Measurements from ENCODE around the gene CUL4A. TPM values are rescaled to one million over a fixed set of nuclear protein-coding genes. Genes with fewer than 3 reads are reported as not detected.
A peak's percentile ranks its signal among the peaks of the same experiment; 100 is the strongest.

The CUL4A gene
- total RNA-seq, 1 experiment from 2014 or later, result 85.9 TPM

DNA sequence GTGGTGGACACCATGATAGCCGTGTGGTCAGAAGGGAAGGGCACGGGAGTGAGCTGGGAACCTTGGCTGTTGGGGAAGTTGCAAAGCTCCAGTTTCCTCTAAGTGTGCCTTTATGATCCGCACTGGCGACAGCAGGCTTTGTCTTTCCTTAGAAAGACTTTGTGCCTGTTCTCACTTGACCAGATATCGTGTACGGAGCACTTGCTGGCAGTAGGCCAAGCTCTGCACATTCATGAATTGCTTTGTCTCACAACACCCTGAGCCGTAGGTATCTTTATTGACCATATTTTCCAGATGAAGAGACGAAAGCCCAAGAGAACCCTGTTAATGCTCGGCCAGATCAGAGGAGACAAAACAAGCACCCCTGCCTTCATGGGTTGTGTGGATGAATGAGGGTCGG lies 15.1 kb downstream of the CUL4A start:
- intact Hi-C loops (cut with micrococcal nuclease), result no loop called here
- no peak for DNase-seq (ENCODE audit: unreplicated experiment)
- CTCF ChIA-PET, result interaction anchor here (0.6 kb wide), 1 partner anchor 39 kb away, joined by 3 read pairs; no protein-coding TSS in a partner anchor
- Mint-ChIP-seq H3K27me3 (ENCODE audit: insufficient read depth, unreplicated experiment) (no peaks in the 10 kb centered on the region), H3K27ac (ENCODE audit: low read depth, unreplicated experiment) (no peak overlapping the region), H3K4me1 (ENCODE audit: insufficient read depth, unreplicated experiment) (peaks cover 4% of the 10 kb centered on the region), H3K9me3 (ENCODE audit: unreplicated experiment) (no peaks in the 10 kb centered on the region), H3K36me3 (ENCODE audit: insufficient read depth, unreplicated experiment) (peaks cover 94% of the 10 kb centered on the region), H3K4me3 (ENCODE audit: unreplicated experiment) (no peak overlapping the region)
- POLR2A ChIA-PET, result no interaction called here
- TF ChIP-seq, protein P1, sequence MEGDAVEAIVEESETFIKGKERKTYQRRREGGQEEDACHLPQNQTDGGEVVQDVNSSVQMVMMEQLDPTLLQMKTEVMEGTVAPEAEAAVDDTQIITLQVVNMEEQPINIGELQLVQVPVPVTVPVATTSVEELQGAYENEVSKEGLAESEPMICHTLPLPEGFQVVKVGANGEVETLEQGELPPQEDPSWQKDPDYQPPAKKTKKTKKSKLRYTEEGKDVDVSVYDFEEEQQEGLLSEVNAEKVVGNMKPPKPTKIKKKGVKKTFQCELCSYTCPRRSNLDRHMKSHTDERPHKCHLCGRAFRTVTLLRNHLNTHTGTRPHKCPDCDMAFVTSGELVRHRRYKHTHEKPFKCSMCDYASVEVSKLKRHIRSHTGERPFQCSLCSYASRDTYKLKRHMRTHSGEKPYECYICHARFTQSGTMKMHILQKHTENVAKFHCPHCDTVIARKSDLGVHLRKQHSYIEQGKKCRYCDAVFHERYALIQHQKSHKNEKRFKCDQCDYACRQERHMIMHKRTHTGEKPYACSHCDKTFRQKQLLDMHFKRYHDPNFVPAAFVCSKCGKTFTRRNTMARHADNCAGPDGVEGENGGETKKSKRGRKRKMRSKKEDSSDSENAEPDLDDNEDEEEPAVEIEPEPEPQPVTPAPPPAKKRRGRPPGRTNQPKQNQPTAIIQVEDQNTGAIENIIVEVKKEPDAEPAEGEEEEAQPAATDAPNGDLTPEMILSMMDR (IDR thresholded peaks at IDR 0.05; ENCODE audit: unreplicated experiment), result no peak
- BruUV-seq (replicated peaks), result no TSS peak

DNA sequence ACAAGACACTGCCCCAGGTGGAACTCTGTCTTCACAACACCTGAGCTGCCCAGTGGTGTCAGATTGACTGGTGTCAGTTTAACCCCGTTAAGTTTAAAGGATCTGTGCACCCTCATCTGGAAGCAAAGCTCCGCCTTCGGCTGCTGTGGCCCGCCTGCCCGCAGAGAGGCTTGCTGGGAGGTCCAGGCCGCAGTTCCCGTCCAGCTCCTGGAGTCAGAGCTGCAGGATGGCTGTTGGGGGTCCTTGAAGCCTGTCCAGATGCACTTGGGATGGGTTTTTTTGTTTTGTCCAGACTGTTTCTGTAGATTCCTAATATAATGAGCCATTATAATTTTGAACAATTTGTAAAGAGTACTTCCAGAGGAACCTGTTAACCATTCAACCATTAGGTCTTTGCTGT lies 16.1 kb downstream of the CUL4A start:
- H3K9me3 Mint-ChIP-seq (ENCODE audit: unreplicated experiment), result no peaks in the 10 kb centered on the region
- DNase-seq (ENCODE audit: unreplicated experiment), result no peak
- H3K27me3 Mint-ChIP-seq (ENCODE audit: insufficient read depth, unreplicated experiment), result no peaks in the 10 kb centered on the region
- intact Hi-C loops (cut with micrococcal nuclease), result no loop called here
- TF ChIP-seq, protein P1 (IDR thresholded peaks at IDR 0.05; ENCODE audit: unreplicated experiment), result no peak
- ChIA-PET POLR2A (no interaction called here), CTCF (interaction anchor here (0.7 to 1.5 kb wide), 3 partner anchors 32 to 283 kb away, joined by 3 to 4 read pairs (median 4); no protein-coding TSS in a partner anchor)
- no peak overlapping the region for H3K4me3 Mint-ChIP-seq (ENCODE audit: unreplicated experiment)
- peaks cover 94% of the 10 kb centered on the region for H3K36me3 Mint-ChIP-seq (ENCODE audit: insufficient read depth, unreplicated experiment)
- no TSS peak for BruUV-seq (replicated peaks)
- peaks cover 4% of the 10 kb centered on the region for H3K4me1 Mint-ChIP-seq (ENCODE audit: insufficient read depth, unreplicated experiment)
- peak overlapping the region; percentile 49 for H3K27ac Mint-ChIP-seq (ENCODE audit: low read depth, unreplicated experiment)

DNA sequence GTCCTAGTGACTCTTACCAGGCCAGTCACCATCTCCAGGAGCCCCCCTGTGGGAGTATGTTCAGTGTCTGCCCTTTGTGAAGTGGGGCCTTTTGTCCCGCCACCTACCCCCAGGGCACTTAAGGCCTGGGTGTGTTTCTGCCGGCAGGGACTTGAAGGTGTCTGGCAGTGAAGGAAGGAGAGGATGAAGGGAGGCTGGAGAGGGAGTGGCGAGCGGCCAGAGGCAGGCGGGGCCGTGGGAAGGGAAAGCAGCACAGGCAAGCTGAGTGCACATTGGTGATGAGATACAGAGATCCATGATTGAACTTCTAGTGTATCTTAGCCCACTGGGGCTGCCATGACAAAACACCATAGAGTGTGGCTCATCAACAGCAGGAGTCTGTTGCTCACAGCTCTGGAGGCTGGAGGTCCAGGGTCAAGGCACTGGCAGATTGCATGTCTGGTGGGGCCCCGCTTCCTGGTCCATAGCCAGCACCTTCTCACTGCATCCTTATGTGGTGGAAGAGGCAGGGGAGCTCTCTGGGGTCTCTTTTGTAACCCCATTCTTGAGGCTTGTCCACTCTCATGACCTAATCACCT lies 17.5 kb downstream of the CUL4A start:
- TF ChIP-seq, protein P1 (IDR thresholded peaks at IDR 0.05; ENCODE audit: unreplicated experiment), result no peak
- Mint-ChIP-seq H3K9me3 (ENCODE audit: unreplicated experiment) (no peaks in the 10 kb centered on the region), H3K4me1 (ENCODE audit: insufficient read depth, unreplicated experiment) (peaks cover 1% of the 10 kb centered on the region), H3K4me3 (ENCODE audit: unreplicated experiment) (no peak overlapping the region), H3K36me3 (ENCODE audit: insufficient read depth, unreplicated experiment) (peaks cover 85% of the 10 kb centered on the region), H3K27ac (ENCODE audit: low read depth, unreplicated experiment) (no peak overlapping the region), H3K27me3 (ENCODE audit: insufficient read depth, unreplicated experiment) (no peaks in the 10 kb centered on the region)
- intact Hi-C loops (cut with micrococcal nuclease), result no loop called here
- ChIA-PET POLR2A (no interaction called here), CTCF (no interaction called here)
- BruUV-seq (replicated peaks), result no TSS peak
- DNase-seq (ENCODE audit: unreplicated experiment), result no peak

DNA sequence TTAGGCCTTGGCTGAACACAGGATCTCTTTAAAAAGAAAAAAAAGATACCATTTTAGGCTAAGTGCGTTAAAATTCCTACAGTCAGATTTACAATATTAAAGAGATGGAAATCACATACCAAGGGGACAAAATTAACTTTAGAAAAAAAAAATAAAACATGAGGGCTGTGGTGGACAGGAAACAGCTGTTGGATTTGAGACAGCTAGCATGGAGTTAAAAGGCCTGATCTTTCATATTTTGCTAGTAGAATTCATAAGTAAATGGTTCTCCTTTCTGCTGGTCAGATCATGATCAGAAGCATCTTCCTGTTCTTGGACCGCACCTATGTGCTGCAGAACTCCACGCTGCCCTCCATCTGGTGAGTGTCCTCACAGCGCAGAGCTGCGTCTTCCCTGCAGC lies 19.7 kb downstream of the CUL4A start:
- Mint-ChIP-seq H3K36me3 (ENCODE audit: insufficient read depth, unreplicated experiment) (peaks cover 83% of the 10 kb centered on the region), H3K9me3 (ENCODE audit: unreplicated experiment) (no peaks in the 10 kb centered on the region), H3K4me1 (ENCODE audit: insufficient read depth, unreplicated experiment) (no peaks in the 10 kb centered on the region), H3K4me3 (ENCODE audit: unreplicated experiment) (no peak overlapping the region), H3K27ac (ENCODE audit: low read depth, unreplicated experiment) (no peak overlapping the region), H3K27me3 (ENCODE audit: insufficient read depth, unreplicated experiment) (no peaks in the 10 kb centered on the region)
- no TSS peak for BruUV-seq (replicated peaks)
- no peak for DNase-seq (ENCODE audit: unreplicated experiment)
- POLR2A ChIA-PET, result no interaction called here
- CTCF ChIA-PET, result no interaction called here
- TF ChIP-seq, protein P1 (IDR thresholded peaks at IDR 0.05; ENCODE audit: unreplicated experiment), result no peak
- intact Hi-C loops (cut with micrococcal nuclease), result no loop called here
